Measurements from ENCODE around the gene TIMM13. TPM values are rescaled to one million over a fixed set of nuclear protein-coding genes. Genes with fewer than 3 reads are reported as not detected.
A peak's percentile ranks its signal among the peaks of the same experiment; 100 is the strongest.
"Not testable (repeated sequence)": the region's sequence is repeated elsewhere in the genome, so short reads cannot be mapped to it uniquely, and the experiment has no call there.

The TIMM13 gene
- total RNA-seq, 5 donors from 2014 or later (not counting 1 experiment from before 2014, with no cell fraction given): 22.4 to 50.9 (median 33.7) TPM

- H3K9me3 ChIP-seq: no peaks in the 10 kb centered on the region
- DNase-seq: no peak
- Mint-ChIP-seq H3K4me1 (peaks cover 2 to 9% (median 9%) of the 10 kb centered on the region in 3 donors), H3K9me3 (no peaks in the 10 kb centered on the region), H3K27me3 (no peaks in the 10 kb centered on the region), H3K36me3 (no peaks in the 10 kb centered on the region), H3K27ac (no peak overlapping the region), H3K4me3 (peak overlapping the region in 1 of 3 donors; percentile 79)
- POLR2A ChIA-PET: interaction anchor here in 1 of 2 donors (0.6 kb wide), 1 partner anchor 137 kb away, joined by 3 read pairs; no protein-coding TSS in a partner anchor
- peak overlapping the region in 1 of 2 donors; percentile 68 for H3K4me3 ChIP-seq (ENCODE audit: control insufficient read depth in 1 of 2, extremely low read depth in 1 of 2, low read length in 1 of 2)
- CTCF ChIA-PET: interaction anchor here in 1 of 2 donors (0.7 kb wide), 1 partner anchor 108 kb away, joined by 3 read pairs; no protein-coding TSS in a partner anchor
- WGBS (ENCODE audit: insufficient coverage): 79% methylated on average over 38 of the region's 46 CpGs
- H3K36me3 ChIP-seq (ENCODE audit: control insufficient read depth in 2 of 2, extremely low read depth in 1 of 2, insufficient read depth in 1 of 2, low read length in 1 of 2): no peaks in the 10 kb centered on the region
- peaks cover 0 to 17% of the 10 kb centered on the region in 2 experiments for H3K27me3 ChIP-seq (replicated peaks in 1 of 2; ENCODE audit: control insufficient read depth in 2 of 2, extremely low read depth in 1 of 2, insufficient read depth in 2 of 2, low read length in 1 of 2)
- no peak overlapping the region for H3K27ac ChIP-seq (ENCODE audit: low read length)
- ATAC-seq (replicated peaks in 1 of 4): no peak
- peaks cover 0 to 19% of the 10 kb centered on the region in 2 experiments for H3K4me1 ChIP-seq (ENCODE audit: control insufficient read depth in 1 of 2, extremely low read depth in 1 of 2, insufficient read depth in 2 of 2, low read length in 2 of 2)
Measured at GRCh38 chr19:2462635-2463421, 35.4 kb upstream of the TIMM13 start.

- peaks cover 0 to 22% of the 10 kb centered on the region in 2 experiments for H3K4me1 ChIP-seq (ENCODE audit: control insufficient read depth in 1 of 2, extremely low read depth in 1 of 2, insufficient read depth in 2 of 2, low read length in 2 of 2)
- no peaks in the 10 kb centered on the region for H3K9me3 ChIP-seq
- POLR2A ChIA-PET: interaction anchor here in 1 of 2 donors (0.6 kb wide), 1 partner anchor 137 kb away, joined by 3 read pairs; no protein-coding TSS in a partner anchor
- H3K27me3 ChIP-seq (replicated peaks in 1 of 2; ENCODE audit: control insufficient read depth in 2 of 2, extremely low read depth in 1 of 2, insufficient read depth in 2 of 2, low read length in 1 of 2): peaks cover 0 to 17% of the 10 kb centered on the region in 2 experiments
- Mint-ChIP-seq H3K4me3 (peak overlapping the region; percentile 67 to 79 (median 73)), H3K9me3 (no peaks in the 10 kb centered on the region), H3K27ac (no peak overlapping the region), H3K27me3 (no peaks in the 10 kb centered on the region), H3K4me1 (peaks cover 5 to 15% (median 11%) of the 10 kb centered on the region in 3 donors), H3K36me3 (no peaks in the 10 kb centered on the region)
- no peaks in the 10 kb centered on the region for H3K36me3 ChIP-seq (ENCODE audit: control insufficient read depth in 2 of 2, extremely low read depth in 1 of 2, insufficient read depth in 1 of 2, low read length in 1 of 2)
- no peak overlapping the region for H3K27ac ChIP-seq (ENCODE audit: low read length)
- ATAC-seq (replicated peaks in 1 of 4) (peak; percentile 68 to 84 (median 78)), DNase-seq (peak in 24 of 35 experiments; percentile 12 to 63 (median 28))
- H3K4me3 ChIP-seq (ENCODE audit: control insufficient read depth in 1 of 2, extremely low read depth in 1 of 2, low read length in 1 of 2): peak overlapping the region; percentile 59 to 68
- WGBS (ENCODE audit: insufficient coverage): 5% methylated on average over 54 of the region's 62 CpGs
- CTCF ChIA-PET: interaction anchor here in 1 of 2 donors (1.1 kb wide), 1 partner anchor 149 kb away, joined by 3 read pairs; no protein-coding TSS in a partner anchor
Measured at GRCh38 chr19:2461751-2462634, 34.6 kb upstream of the TIMM13 start.

GRCh38 chr19:2460245-2460644 lies 32.9 kb upstream of the TIMM13 start:
- peaks cover 0 to 17% of the 10 kb centered on the region in 2 experiments for H3K27me3 ChIP-seq (replicated peaks in 1 of 2; ENCODE audit: control insufficient read depth in 2 of 2, extremely low read depth in 1 of 2, insufficient read depth in 2 of 2, low read length in 1 of 2)
- ATAC-seq (replicated peaks in 1 of 4) (no peak), DNase-seq (no peak)
- Mint-ChIP-seq H3K36me3 (no peaks in the 10 kb centered on the region), H3K27me3 (no peaks in the 10 kb centered on the region), H3K9me3 (no peaks in the 10 kb centered on the region), H3K4me1 (peaks cover 10 to 17% (median 15%) of the 10 kb centered on the region in 3 donors), H3K4me3 (peak overlapping the region in 2 of 3 donors; percentile 12 to 51), H3K27ac (peak overlapping the region in 1 of 2 donors; percentile 43)
- no peak overlapping the region for H3K4me3 ChIP-seq (ENCODE audit: control insufficient read depth in 1 of 2, extremely low read depth in 1 of 2, low read length in 1 of 2)
- POLR2A ChIA-PET: no interaction called here
- H3K27ac ChIP-seq (ENCODE audit: low read length): no peak overlapping the region
- CTCF ChIA-PET: no interaction called here
- 100% methylated on average over 1 of the region's 1 CpG for WGBS (ENCODE audit: insufficient coverage)
- H3K4me1 ChIP-seq (ENCODE audit: control insufficient read depth in 1 of 2, extremely low read depth in 1 of 2, insufficient read depth in 2 of 2, low read length in 2 of 2): peaks cover 3 to 35% of the 10 kb centered on the region in 2 experiments
- H3K36me3 ChIP-seq (ENCODE audit: control insufficient read depth in 2 of 2, extremely low read depth in 1 of 2, insufficient read depth in 1 of 2, low read length in 1 of 2): no peaks in the 10 kb centered on the region
- no peaks in the 10 kb centered on the region for H3K9me3 ChIP-seq

GRCh38 chr19:2458776-2459175 lies 31.4 kb upstream of the TIMM13 start:
- H3K4me3 Mint-ChIP-seq; H3K27me3 Mint-ChIP-seq; POLR2A ChIA-PET; H3K36me3 ChIP-seq (ENCODE audit: control insufficient read depth in 2 of 2, extremely low read depth in 1 of 2, insufficient read depth in 1 of 2, low read length in 1 of 2); DNase-seq; H3K27ac ChIP-seq (ENCODE audit: low read length); H3K4me3 ChIP-seq (ENCODE audit: control insufficient read depth in 1 of 2, extremely low read depth in 1 of 2, low read length in 1 of 2); ATAC-seq (replicated peaks in 1 of 4); H3K27ac Mint-ChIP-seq; H3K36me3 Mint-ChIP-seq; CTCF ChIA-PET; H3K9me3 Mint-ChIP-seq; H3K9me3 ChIP-seq: not testable (repeated sequence)
- peaks cover 0 to 17% of the 10 kb centered on the region in 2 experiments for H3K27me3 ChIP-seq (replicated peaks in 1 of 2; ENCODE audit: control insufficient read depth in 2 of 2, extremely low read depth in 1 of 2, insufficient read depth in 2 of 2, low read length in 1 of 2)
- 92% methylated on average over 7 of the region's 10 CpGs for WGBS (ENCODE audit: insufficient coverage)
- H3K4me1 ChIP-seq (ENCODE audit: control insufficient read depth in 1 of 2, extremely low read depth in 1 of 2, insufficient read depth in 2 of 2, low read length in 2 of 2): peaks cover 3 to 42% of the 10 kb centered on the region in 2 experiments
- peaks cover 17 to 26% (median 20%) of the 10 kb centered on the region in 3 donors for H3K4me1 Mint-ChIP-seq

- no peaks in the 10 kb centered on the region for H3K9me3 ChIP-seq
- 90% methylated on average over 2 of the region's 5 CpGs for WGBS (ENCODE audit: insufficient coverage)
- peaks cover 0 to under 1% of the 10 kb centered on the region in 2 donors for H3K36me3 ChIP-seq (ENCODE audit: control insufficient read depth in 2 of 2, extremely low read depth in 1 of 2, insufficient read depth in 1 of 2, low read length in 1 of 2)
- Mint-ChIP-seq H3K9me3 (no peaks in the 10 kb centered on the region), H3K27me3 (no peaks in the 10 kb centered on the region), H3K36me3 (no peaks in the 10 kb centered on the region), H3K27ac (no peak overlapping the region), H3K4me3 (no peak overlapping the region), H3K4me1 (peaks cover 17 to 26% (median 20%) of the 10 kb centered on the region in 3 donors)
- CTCF ChIA-PET: no interaction called here
- H3K27ac ChIP-seq (ENCODE audit: low read length): no peak overlapping the region
- H3K4me3 ChIP-seq (ENCODE audit: control insufficient read depth in 1 of 2, extremely low read depth in 1 of 2, low read length in 1 of 2): no peak overlapping the region
- POLR2A ChIA-PET: no interaction called here
- ATAC-seq (replicated peaks in 1 of 4) (no peak), DNase-seq (no peak)
- H3K4me1 ChIP-seq (ENCODE audit: control insufficient read depth in 1 of 2, extremely low read depth in 1 of 2, insufficient read depth in 2 of 2, low read length in 2 of 2): peaks cover 3 to 43% of the 10 kb centered on the region in 2 experiments
- H3K27me3 ChIP-seq (replicated peaks in 1 of 2; ENCODE audit: control insufficient read depth in 2 of 2, extremely low read depth in 1 of 2, insufficient read depth in 2 of 2, low read length in 1 of 2): peaks cover 0 to 15% of the 10 kb centered on the region in 2 experiments
Measured at GRCh38 chr19:2458054-2458453, 30.7 kb upstream of the TIMM13 start.

All from T-cell (primary cell).